Stimulated activated CD4-positive, alpha-beta T cell treated with anti-CD3 and anti-CD28 coated beads, TNF-alpha, amount 100 ng/mL, for 4 hours (primary cell): ENCODE data around the gene HAGH.

Experiments used
- DNase-seq, 3 experiments: peaks; one replicate each; pipeline ENCODE4 v3.0.0-alpha.2; 2020; ENCODE audit warnings: low read depth in 3 of 3

The HAGH gene

GRCh38 chr16:1762196-1762878 is 64.3 kb downstream of the HAGH start:
- no peak for DNase-seq

DNA sequence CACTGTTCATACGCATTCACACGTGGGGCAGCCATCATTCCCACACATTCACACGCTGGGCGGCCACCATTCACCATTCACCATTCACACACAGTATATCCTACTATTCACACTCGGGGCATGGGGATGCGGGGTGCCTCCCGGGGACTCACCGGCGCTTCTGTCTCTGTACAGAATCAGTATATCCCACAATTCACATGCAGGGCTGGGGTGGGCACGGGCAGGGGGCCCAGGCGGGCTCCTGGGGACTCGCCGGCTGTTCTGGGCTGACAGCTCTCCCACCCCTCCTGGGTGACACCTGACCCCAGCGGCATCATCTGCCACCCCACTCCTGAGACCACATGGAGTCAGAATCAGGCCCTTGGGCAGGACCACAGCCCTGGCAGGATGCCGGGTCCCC is 64.9 kb downstream of the HAGH start:
- no peak for DNase-seq

DNA sequence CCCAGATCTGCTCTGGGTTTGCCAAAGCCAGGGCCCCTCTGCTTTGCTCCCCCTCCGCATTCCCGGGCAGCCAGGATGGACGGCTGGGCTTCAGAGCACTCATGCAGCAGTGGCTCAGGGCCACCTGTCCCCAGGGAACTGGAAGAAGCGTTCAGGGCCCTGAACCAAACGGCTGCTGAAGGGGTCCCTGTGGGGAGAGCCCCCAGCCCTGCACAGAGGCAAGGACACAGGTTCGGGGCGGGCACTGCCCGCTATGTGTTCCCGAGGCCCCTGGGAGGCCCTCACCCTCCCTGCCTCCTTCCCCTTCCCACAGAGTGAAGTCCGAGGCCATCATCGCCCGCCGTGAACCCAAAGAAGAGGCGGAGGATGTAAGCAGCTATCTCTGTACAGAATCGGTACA is 65.7 kb downstream of the HAGH start:
- no peak for DNase-seq

DNA sequence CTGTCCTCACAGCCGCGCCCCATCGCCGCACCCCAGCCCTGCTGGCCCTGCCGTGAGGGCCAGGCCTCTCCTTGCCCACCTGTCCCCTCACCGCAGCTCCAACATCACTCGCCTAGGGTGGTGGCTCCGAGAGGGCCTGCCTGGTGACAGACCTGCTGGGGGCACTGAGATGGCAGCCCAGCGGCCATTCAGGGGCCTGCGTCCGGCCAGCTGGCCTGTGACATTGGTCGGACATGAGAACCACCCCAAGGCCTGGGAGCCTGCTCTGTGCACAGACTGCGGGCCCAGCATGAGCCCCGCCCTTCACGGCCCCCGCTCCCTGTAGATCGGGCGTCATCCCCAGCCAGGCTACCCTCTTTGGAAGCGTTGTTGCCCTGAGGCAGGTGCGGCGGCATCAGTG is 67.1 kb downstream of the HAGH start:
- no peak for DNase-seq

DNA sequence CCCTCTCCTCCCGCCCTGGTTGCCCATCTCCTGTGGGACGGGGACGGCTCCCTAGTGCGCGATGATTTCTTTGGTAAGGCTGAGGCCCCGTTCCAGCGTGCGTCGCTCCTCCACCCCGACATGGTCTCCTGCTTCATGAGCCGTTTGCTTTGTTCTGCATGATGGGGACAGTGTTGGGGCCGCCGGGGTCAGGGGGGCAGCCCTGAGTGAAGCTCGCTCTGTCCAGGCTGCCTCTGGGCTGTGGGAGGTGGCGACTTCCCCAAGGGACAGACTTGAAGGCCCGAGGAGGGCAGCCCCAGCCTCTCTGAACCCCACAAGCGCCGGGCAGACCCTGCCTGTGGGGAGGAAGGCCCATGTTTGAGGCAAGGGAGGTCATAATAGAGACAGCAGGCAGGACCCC is 67.7 kb downstream of the HAGH start:
- no peak for DNase-seq

GRCh38 chr16:1757714-1758461 is 68.7 kb downstream of the HAGH start:
- DNase-seq, result no peak
